ENCODE results near the gene TMEM117.
"Not testable (repeated sequence)": the region's sequence is repeated elsewhere in the genome, so short reads cannot be mapped to it uniquely, and the experiment has no call there.

The TMEM117 gene

DNA sequence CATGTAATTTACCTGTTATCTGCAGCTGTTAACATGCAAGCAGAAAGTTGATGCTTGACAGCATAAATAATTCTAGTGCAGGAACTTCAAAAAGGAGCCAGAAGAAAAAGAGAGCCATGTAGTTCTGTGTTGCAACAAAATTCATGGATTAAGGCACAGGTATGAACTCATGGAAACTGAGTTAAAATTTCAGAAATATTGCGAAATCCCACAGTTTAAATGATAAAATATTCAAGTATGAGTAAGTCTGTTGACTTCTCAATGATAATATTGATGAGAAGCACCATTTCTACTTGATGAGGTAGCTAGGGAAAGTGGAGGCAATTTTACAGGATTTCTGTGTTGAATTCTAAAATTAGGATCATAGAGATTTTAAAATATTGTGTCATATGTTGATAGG lies 290.9 kb downstream of the TMEM117 start:
- DNase-seq: no peak

GRCh38 chr12:44127966-44128710 lies 292.3 kb downstream of the TMEM117 start:
- peak; percentile 16 for DNase-seq

DNA sequence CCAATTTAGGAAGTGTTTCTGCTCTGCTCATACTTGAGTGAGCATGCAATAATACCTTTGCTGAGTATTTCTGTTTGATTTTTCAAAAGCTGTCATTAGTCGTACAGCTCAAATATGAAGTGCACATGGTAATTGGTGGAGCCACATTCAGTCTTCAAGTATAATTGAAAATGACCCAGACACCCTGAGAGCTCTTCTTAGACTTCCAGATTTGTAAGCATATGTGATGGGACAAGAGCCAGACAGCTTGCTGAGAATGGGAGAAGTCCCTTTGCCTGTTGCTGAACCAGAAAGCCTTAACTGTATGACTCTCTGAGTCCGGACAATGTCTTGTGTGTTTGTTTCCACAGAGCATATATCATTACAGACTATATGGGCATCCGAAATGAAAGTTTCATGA lies 307.3 kb downstream of the TMEM117 start:
- no peak for DNase-seq

DNA sequence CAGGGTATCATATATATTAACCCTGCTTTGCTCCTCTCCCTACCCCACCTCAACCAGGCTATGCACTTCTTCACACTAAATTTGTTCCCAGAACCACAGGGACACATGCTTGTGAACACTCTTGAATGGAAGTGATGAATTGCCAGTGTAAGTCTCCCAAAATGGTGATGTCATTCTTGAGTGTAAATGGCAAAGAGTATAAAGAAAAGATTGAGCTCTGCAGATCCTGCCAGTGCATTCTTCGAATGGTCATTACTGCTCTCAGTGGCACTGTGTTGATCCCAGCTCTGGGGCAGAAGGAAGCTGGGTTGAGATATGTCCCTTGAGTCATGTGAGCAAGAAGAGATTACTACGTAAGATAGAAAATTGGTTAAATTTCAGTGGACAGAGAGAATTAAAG lies 313.1 kb downstream of the TMEM117 start:
- DNase-seq: no peak

DNA sequence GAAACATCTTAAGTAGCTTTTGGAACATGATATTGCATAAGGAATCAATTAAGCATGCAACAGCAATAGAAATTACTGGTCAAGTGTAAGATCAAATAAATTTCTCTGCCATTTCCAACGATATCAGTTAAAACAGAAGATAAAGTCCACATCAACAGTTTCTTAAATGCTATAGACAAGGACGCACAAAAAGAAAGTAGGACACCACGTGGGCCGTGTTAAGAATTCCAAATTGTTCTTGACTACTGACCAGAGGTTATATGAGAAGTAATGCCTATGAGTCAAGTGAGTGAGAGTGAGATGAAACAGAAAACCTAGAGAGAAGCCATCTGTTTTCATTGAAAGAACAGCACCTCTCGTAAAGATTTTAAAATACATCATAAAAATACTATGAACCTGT lies 318.2 kb downstream of the TMEM117 start:
- DNase-seq: no peak

DNA sequence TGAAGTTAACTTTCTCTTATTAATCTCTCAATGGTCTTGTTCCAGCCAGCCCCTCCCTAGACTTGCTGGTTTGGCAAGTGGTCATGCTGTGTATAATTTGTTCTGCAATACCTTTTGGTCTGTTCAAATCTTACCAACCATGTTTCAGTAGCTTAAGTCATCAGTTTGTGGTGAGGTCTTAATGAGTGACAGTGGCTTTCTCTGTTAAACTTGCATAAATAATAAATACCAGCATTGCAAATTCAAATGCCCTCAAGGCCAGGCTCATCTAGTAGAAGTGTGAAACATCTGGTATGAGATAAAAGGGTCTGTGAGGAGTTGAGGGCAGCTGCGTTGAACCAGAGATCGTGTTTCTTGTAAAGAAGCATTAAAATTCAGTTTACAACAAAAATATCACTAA lies 319.5 kb downstream of the TMEM117 start:
- no peak for DNase-seq

DNA sequence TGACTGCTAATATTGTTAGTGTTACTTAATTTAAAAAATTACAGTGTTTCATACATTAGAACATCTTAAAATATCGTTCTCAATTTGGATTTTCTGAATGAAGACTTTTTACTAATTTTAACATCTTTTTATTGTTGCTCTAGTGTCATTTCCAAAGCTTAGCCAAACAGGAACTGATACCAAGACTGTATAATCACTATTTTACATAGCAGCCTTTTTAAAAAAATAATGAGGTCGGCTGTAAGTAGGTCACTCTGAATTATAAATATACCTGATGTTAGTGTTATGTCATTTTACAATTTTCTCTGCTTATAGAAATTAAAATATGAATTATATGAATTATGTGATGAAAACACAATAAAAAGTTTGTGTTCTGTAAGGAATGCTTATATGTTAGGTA lies 321.5 kb downstream of the TMEM117 start:
- no peak for DNase-seq

- DNase-seq: no peak
These were observed 322.9 kb downstream of the TMEM117 start for GRCh38 chr12:44158746-44159145.

DNA sequence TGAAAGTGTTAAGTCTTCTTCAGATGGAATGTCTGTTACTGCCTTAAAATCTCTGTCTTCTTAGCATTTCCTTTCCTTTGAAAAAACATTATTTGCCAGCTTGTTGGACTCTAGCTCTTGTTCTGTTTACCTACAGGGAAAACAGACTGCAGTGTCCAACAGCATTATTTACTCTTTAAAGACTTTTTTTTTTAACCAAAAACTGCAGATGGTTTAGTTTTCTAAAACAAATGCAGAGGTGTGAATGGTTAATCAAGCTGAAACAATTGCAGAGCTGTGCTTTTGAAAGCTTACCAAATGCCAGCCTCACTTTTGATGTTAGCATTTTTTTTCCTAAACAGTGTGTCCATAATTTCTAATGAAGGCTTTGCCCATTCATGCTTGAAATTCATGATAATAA lies 323.3 kb downstream of the TMEM117 start:
- DNase-seq: no peak

DNA sequence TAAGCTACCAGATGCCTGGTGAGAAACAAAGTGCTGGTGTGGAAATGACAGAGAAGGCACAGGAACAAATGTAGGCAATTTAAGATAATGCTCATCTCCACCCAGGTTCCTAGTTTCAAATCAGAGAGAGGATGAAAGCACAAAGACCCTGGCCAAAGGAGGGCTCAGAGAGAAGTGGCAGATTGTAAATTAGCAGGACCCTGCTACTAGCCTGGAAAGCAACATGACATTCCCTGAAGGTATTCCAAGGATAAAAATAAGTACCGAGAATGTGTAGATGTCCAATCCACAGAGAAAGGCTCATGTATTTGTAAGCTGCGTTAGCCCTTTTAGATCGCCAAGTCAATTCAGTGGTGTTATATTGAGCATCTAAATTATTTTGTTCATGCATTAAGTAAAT lies 324.0 kb downstream of the TMEM117 start:
- no peak for DNase-seq

- DNase-seq: no peak
These were observed 327.1 kb downstream of the TMEM117 start for GRCh38 chr12:44162961-44163360.

- no peak for DNase-seq
These were observed 338.2 kb downstream of the TMEM117 start for GRCh38 chr12:44174053-44174452.

DNA sequence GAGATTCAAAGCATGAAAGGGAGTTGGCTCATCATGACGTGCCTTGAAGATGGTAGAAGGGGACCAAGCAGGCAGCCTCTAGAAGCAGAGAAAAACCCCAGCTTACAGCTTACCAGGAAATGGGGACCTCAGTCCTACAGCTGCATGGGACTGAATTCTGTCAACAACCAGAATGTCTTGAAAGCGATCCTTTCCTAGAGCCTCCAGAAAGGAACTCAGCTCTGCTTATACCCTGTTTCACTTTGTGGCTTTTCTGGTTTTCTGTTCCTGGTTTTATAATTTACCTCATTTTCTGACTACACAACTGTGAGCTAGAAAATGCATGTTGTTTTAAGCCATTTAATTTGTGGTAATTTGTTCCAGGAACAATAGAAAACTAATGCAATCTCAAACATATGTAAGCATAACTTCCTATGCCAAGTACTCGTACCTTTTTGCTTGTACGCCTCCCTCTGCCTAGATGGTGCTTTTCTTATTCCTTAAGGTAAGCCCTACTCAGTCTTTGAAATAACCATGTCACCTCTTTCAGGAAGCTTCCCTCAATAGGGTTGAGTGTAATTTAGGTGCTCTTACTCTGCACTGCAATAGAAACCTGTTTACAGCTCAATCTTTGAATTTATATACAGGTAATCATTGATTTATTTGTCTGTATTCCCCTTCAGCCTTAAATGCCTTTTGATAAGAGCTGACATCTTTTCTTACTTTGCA lies 348.8 kb downstream of the TMEM117 start:
- DNase-seq: no peak

- no peak for DNase-seq
These were observed 357.4 kb downstream of the TMEM117 start for GRCh38 chr12:44193281-44193680.

- DNase-seq: not testable (repeated sequence)
These were observed 359.8 kb downstream of the TMEM117 start for GRCh38 chr12:44195719-44196118.

DNA sequence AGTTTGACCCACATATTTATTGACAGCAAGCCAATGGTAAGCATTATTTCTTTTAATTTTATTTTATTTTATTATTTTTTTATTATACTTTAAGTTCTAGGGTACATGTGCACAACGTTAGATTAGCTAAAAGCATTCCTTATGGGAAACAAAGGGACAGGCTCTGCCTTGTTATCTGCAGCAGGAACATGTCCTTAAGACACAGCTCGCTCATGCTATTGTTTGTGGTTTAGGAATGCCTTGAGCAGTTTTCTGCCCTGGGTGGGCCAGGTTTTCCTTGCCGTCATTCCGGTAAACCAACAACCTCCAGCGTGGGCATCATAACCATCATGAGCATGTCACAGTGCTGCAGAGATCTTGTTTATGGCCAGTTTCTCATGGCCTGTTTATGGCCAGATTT lies 370.2 kb downstream of the TMEM117 start:
- no peak for DNase-seq

DNA sequence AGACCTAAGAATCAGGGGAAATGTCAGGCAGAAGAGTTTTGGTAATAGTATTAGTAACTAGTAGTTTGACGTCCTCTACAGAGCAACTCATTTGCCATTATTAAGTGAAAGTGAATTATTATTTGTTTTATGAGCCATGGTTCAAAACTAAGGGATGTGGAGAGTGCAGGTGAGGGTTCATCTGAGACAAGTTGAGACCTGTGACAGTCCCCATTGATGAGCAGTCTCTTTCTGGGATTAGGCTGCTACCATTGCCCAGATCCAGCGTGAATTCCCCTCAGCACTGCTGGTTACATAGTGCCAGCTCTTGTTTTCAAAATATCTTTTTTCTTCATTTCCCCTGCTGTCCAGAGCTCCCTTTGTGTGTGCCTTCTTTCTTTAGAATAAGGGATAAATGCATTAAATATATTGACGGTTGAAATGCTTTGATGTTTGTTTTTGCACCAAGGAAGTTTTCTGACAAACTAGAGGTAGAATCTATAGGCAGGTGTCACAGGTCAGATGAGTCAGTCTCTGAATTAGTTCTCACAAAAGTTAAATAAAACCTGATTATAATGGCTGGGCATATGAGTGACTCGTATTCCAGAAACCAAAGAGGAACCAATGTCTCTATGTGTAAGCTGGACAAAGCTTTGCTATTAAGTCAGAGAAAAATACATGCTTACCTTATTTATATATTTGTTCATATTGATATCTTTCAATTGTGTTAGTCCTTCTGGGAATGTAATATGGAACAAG lies 381.4 kb downstream of the TMEM117 start:
- no peak for DNase-seq

DNA sequence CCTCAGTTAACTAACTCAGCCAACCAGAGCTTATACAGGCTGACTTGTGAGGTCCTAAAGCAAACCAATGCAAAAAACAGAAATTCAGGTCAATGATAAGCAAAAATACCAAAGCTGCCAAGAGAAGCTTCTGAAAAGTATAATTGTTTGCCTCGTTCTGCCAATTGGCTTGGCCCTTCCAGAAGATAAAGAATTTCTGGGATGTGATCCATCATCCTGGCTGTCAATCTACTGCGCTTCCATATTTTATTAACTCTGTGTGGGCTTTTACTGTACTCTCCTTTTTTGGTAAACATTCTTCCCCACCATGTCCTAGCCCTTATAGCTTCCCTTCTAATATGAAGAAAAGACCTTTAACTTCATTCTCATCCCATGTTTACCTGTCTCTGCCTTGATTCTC lies 387.9 kb downstream of the TMEM117 start:
- DNase-seq: no peak

GRCh38 chr12:44224399-44225148 lies 388.7 kb downstream of the TMEM117 start:
- no peak for DNase-seq

GRCh38 chr12:44225149-44225510 lies 389.2 kb downstream of the TMEM117 start:
- no peak for DNase-seq

DNA sequence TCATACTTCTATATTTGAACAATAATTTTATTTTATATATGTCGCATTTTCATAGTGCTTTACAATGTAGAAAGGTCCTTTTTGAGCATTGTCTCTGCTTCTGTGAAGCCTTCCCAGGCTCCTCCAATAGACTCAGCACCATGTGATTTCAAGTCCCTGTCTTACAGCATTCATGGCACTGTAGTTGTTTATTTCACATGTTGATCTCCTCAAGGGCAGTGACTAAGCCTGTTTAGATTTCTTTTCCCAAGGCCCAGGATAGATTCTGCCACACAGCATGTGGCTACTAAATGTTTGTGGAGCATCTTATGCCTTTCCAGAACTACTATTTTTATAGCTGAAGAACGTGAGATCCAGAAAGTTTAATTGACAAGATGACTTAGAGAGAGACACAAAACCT lies 391.7 kb downstream of the TMEM117 start:
- DNase-seq: no peak

DNA sequence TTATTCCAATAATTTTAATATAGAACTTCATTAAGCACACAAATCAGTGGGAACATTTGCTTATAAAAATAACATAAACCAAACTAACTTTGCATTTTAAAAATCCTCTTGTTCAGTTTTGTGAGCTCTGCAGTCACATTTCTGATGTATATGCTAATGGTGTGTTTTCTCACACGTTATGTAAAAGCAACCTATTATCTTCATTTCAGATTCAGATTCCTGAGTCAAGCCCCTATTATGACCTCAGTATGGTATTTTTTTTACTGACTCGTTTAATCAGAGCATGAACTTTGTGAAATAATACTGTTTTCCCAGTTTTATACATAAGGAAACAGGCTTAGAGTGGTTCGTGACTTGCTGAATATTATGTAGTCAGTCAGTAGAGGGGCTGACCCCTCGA lies 394.0 kb downstream of the TMEM117 start:
- no peak for DNase-seq

- no peak for DNase-seq
These were observed 399.8 kb downstream of the TMEM117 start for GRCh38 chr12:44235674-44236073.

Data from midbrain (tissue), 1 donor.